A549 treated with DMSO at 1 μM for 4 hours (cell line): ENCODE measurements around the gene TEDDM1. TPM values are rescaled to one million over a fixed set of nuclear protein-coding genes. Genes with fewer than 3 reads are reported as not detected.

Experiments
- total RNA-seq: library from RNA; stranded (reverse); fragments of 200-300 nt; extraction: Qiagen RNA extraction; gene quantifications from 5 replicates; pipeline ENCODE4 v1.2.3, GENCODE V29; 2022; ENCODE audit warnings: low read depth

TEDDM1 gene
- not detected in 5 replicates for total RNA-seq

DNA sequence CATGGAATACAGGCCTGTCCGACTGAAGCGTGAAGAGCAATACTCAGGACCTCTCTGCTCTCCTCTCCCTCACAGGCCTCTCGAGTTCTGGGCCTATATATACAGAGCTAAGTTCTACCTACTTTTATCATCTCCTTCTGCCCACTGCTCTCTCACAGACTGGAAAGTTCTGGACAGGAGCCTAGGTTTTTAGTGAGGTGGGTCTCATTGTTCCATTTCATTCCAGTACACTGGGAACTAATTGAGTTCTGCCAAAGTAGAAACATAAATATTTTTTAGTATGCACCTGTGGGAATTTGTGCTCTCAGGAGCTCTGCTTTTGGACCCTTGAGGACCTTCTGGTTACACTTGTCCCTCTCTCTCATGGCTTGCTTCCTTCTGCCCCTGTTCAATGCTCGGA lies at the start of gene TEDDM1:
TEDDM1 (minus strand) TSS at position 101 of the 400 bp plus-strand sequence. CDS start 182 bp downstream, outside the sequence.

DNA sequence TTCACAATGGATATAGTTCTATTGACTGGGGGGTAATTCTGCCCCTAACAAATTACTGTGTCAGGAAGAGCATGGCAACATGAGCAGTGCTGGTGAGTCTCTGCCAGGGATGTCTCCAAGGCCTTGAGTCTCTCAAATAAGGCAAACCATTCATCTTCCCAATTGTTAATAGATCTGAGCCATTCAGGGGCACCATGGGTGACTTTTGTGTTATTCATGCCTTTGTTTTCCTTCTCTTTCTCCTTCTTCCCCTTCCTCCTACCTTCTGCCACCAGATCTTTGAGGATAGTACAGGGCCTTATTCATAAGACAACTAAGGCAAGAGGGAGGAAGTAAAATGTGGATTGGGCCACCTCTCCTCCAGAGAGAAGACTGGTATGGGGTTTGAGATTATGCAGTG lies 49.6 kb upstream of the TEDDM1 start, which contains the start of gene RGSL1:
RGSL1 (plus strand) TSS at position 60 of the 400 bp plus-strand sequence; CDS start at position 80, 20 bp downstream.

DNA sequence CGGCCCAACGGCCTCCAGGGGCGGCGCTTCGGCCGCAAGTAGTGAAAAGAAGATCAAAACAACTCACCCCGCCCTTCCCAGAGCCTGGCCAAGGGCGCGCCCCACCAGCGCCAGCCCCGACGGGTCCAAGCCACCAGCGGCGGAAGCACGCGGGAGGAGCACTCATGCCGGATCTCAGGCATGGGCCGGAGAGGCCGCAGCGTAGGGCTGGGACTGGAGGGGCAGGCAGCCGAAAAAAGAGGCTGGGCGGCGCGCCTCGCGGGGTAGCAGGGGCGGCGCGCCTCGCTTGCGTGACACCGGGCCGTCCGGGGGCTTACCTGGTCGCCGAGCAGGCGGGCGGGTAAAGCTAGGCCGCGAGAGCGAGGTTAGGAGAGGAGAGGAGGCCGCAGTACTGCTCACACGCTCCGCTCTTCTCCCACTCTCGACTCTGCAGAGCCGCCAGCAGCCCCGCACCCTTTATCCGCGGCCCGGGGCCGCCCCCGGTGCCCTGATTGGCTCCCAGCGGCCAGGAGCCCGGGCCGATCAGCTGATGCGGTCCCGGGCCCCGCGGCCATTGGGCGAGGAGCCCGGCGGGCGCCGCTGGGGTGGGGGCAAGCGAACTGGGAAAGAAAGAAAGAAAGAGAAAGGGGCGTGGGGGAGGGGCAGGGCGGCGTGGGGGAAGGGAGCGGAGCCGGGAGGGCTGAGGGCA lies 9.0 kb downstream of the TEDDM1 start, which contains the start of gene GLUL:
GLUL (minus strand) TSS at position 429 of the 688 bp plus-strand sequence. CDS start 3,053 bp downstream, outside the sequence.

Other genes with a start within 250 kb of the TEDDM1 start
- gene GLUL, start 8.9 kb downstream of the TEDDM1 start, total RNA-seq = 13.9 to 23.0 TPM (median 18.1 TPM) in 5 replicates
- gene RGSL1, start 49.5 kb upstream of the TEDDM1 start, total RNA-seq = not detected in 5 replicates
- 2.1 to 2.8 TPM (median 2.7 TPM) in 5 replicates for gene RNASEL, start 188.6 kb upstream of the TEDDM1 start, total RNA-seq
- gene RGS16, start 203.7 kb upstream of the TEDDM1 start, total RNA-seq = 0.14 to 0.32 TPM (median 0.20 TPM) in 5 replicates